NOMO-1 treated with dmso at 0.1 percent for 144 hours (cell line): ENCODE measurements around the gene GTPBP1.

Experiments used
- DNase-seq: peaks from one replicate; lab custom pipeline; 2025; ENCODE audit not compliant: unreplicated experiment; lab: John Stamatoyannopoulos, UW

Gene GTPBP1

GRCh38 chr22:38700789-38701628 is 4.7 kb upstream of the GTPBP1 start, which contains the start of gene JOSD1:
Gene JOSD1, minus strand, starts transcription at chr22:38700943. Its CDS starts 956 bp downstream, at chr22:38699987.
- DNase-seq = peak; percentile 82

- no peak for DNase-seq
These were observed 1.0 kb upstream of the GTPBP1 start for GRCh38 chr22:38704654-38705234.

- no peak for DNase-seq
These were observed 557 bp downstream of the GTPBP1 start for GRCh38 chr22:38706101-38706900.

- DNase-seq = no peak
These were observed 1.1 kb downstream of the GTPBP1 start for GRCh38 chr22:38706901-38707195.

GRCh38 chr22:38707346-38707745 is 1.6 kb downstream of the GTPBP1 start:
- no peak for DNase-seq

- DNase-seq = no peak
These were observed 2.2 kb downstream of the GTPBP1 start for GRCh38 chr22:38707984-38708383.

GRCh38 chr22:38709306-38709705 is 3.6 kb downstream of the GTPBP1 start:
- DNase-seq = no peak

- no peak for DNase-seq
These were observed 4.6 kb downstream of the GTPBP1 start for GRCh38 chr22:38710351-38710750.

GRCh38 chr22:38710866-38711265 is 5.1 kb downstream of the GTPBP1 start:
- DNase-seq = no peak

- DNase-seq = no peak
These were observed 6.9 kb downstream of the GTPBP1 start for GRCh38 chr22:38712486-38713207.

GRCh38 chr22:38713921-38714320 is 8.2 kb downstream of the GTPBP1 start:
- DNase-seq = no peak

GRCh38 chr22:38715176-38715764 is 9.5 kb downstream of the GTPBP1 start:
- DNase-seq = no peak

GRCh38 chr22:38715852-38716251 is 10.1 kb downstream of the GTPBP1 start:
- no peak for DNase-seq

- DNase-seq = no peak
These were observed 10.5 kb downstream of the GTPBP1 start for GRCh38 chr22:38716271-38716670.

- no peak for DNase-seq
These were observed 11.1 kb downstream of the GTPBP1 start for GRCh38 chr22:38716826-38717225.

- DNase-seq = no peak
These were observed 11.5 kb downstream of the GTPBP1 start for GRCh38 chr22:38717244-38717643.

GRCh38 chr22:38718414-38718813 is 12.7 kb downstream of the GTPBP1 start:
- DNase-seq = no peak

- no peak for DNase-seq
These were observed 13.5 kb downstream of the GTPBP1 start for GRCh38 chr22:38719196-38719595.

- DNase-seq = no peak
These were observed 14.6 kb downstream of the GTPBP1 start for GRCh38 chr22:38720350-38720749.

- no peak for DNase-seq
These were observed 15.8 kb downstream of the GTPBP1 start for GRCh38 chr22:38721551-38721950.

- DNase-seq = no peak
These were observed 18.4 kb downstream of the GTPBP1 start for GRCh38 chr22:38724176-38724575.
